GM12878 (cell line): ENCODE measurements around the gene SECTM1. TPM values are rescaled to one million over a fixed set of nuclear protein-coding genes. Genes with fewer than 3 reads are reported as not detected.
A peak's percentile ranks its signal among the peaks of the same experiment; 100 is the strongest.

ENCODE experiments used
- ATAC-seq: fragments of 200-7000 bp; cut with Tn5 transposase; 3 replicates; pipeline ENCODE4 v1.9.1; 2020; ENCODE audit warnings: mild to moderate bottlenecking, moderate library complexity
- BruUV-seq: library from RNA; stranded (reverse); fragments of 400-500 nt; replicated peaks from 2 replicates; lab custom pipeline; 2021; lab: Mats Ljungman, UMichigan
- CTCF ChIA-PET: fragments of 300-600 bp; sonication (Branson Sonifier 250); formaldehyde crosslinking; extraction: SDS; loops from one replicate; lab custom pipeline; 2021; ENCODE audit warnings: inconsistent platforms; lab: Yijun Ruan, JAX
- POLR2A ChIA-PET: fragments of 350-600 bp; formaldehyde crosslinking; extraction: SDS; loops from one replicate; lab custom pipeline; 2021; ENCODE audit warnings: inconsistent platforms; lab: Charles Lee
- RAD21 ChIA-PET: fragments of 300-600 bp; sonication (Branson Sonifier 250); formaldehyde crosslinking; loops from one replicate; lab custom pipeline; 2023; ENCODE audit warnings: antibody characterized with exemption; ENCODE audit not compliant: unreplicated experiment; lab: Charles Lee
- SMC1A ChIA-PET: fragments of 300-600 bp; sonication (Branson Sonifier 250); formaldehyde crosslinking; loops from one replicate; lab custom pipeline; 2023; ENCODE audit not compliant: unreplicated experiment, uncharacterized antibody; lab: Charles Lee
- DNase-seq: peaks from one replicate; pipeline ENCODE4 v3.0.0-alpha.2; 2011; ENCODE audit warnings: low read depth, low spot score
- FAIRE-seq: peaks from 3 replicates; lab custom pipeline; 2011; peaks lifted over from hg19 to GRCh38; lab: Jason Lieb, UNC
- H2AFZ ChIP-seq: 2 replicates; pipeline ENCODE4 v1.6.0; 2011; ENCODE audit warnings: low read depth, low read length, control low read depth; ENCODE audit not compliant: control insufficient read depth
- H3K27ac ChIP-seq: 2 replicates; pipeline ENCODE4 v1.5.1; 2011; ENCODE audit warnings: control low read depth; ENCODE audit not compliant: control insufficient read depth, insufficient read depth
- H3K27me3 ChIP-seq, 2 experiments: replicated peaks in 1 of 2; 2 replicates each; pipeline versions ENCODE4 v1.6.0 to v1.6.1; 2011; ENCODE audit warnings: low read length in 1 of 2; ENCODE audit not compliant: control insufficient read depth in 2 of 2, insufficient read depth in 2 of 2
- H3K36me3 ChIP-seq, 2 experiments: 2 replicates each; pipeline ENCODE4 v1.5.1; 2011; ENCODE audit warnings: low read length in 1 of 2; ENCODE audit not compliant: control insufficient read depth in 2 of 2, insufficient read depth in 2 of 2
- H3K4me1 ChIP-seq: 2 replicates; pipeline ENCODE4 v1.6.1; 2011; ENCODE audit warnings: mild to moderate bottlenecking, low read length, moderate library complexity, mixed read lengths; ENCODE audit not compliant: control insufficient read depth, insufficient read depth
- H3K4me2 ChIP-seq: 2 replicates; pipeline ENCODE4 v1.6.0; 2011; ENCODE audit warnings: control low read depth; ENCODE audit not compliant: control insufficient read depth, insufficient read depth
- H3K4me3 ChIP-seq: fragments of 200-600 bp; sonication (generic); 2 replicates; pipeline ENCODE4 v1.5.1; 2016
- H3K79me2 ChIP-seq: 2 replicates; pipeline ENCODE4 v1.6.0; 2011; ENCODE audit warnings: low read length; ENCODE audit not compliant: control insufficient read depth, insufficient read depth
- H3K9ac ChIP-seq: 2 replicates; pipeline ENCODE4 v1.8.0; 2011; ENCODE audit warnings: low read length, control low read depth, mixed read lengths; ENCODE audit not compliant: control insufficient read depth, insufficient read depth
- H3K9me3 ChIP-seq: replicated peaks from 3 replicates; pipeline ENCODE4 v1.5.1; 2011; ENCODE audit warnings: mild to moderate bottlenecking, low read length; ENCODE audit not compliant: control insufficient read depth, insufficient read depth
- H4K20me1 ChIP-seq: 2 replicates; pipeline ENCODE4 v1.6.0; 2011; ENCODE audit not compliant: control insufficient read depth, insufficient read depth
- CHD1 ChIP-seq: IDR thresholded peaks from 2 replicates; pipeline ENCODE4 v1.6.1; 2012; ENCODE audit warnings: low read depth, low read length, improper control_type of control experiment
- CUX1 ChIP-seq: IDR thresholded peaks from 2 replicates; pipeline ENCODE4 v1.6.1; 2012; ENCODE audit warnings: improper control_type of control experiment, low read depth, low read length; ENCODE audit not compliant: insufficient replicate concordance
- FOXM1 ChIP-seq: IDR thresholded peaks from 2 replicates; pipeline ENCODE4 v1.6.1; 2012; ENCODE audit warnings: low read depth, mild to moderate bottlenecking, inconsistent platforms, low read length, moderate library complexity
- KLF5 ChIP-seq: fragments of 450-650 bp; IDR thresholded peaks from 2 replicates; pipeline ENCODE4 v1.6.1; 2014; ENCODE audit warnings: mild to moderate bottlenecking; ENCODE audit not compliant: partially characterized antibody
- RUNX3 ChIP-seq: IDR thresholded peaks from 2 replicates; pipeline ENCODE4 v1.6.1; 2012; ENCODE audit warnings: low read length, inconsistent platforms
- SMARCA5 ChIP-seq: fragments of 450-650 bp; IDR thresholded peaks from 2 replicates; pipeline ENCODE4 v1.6.1; 2017; ENCODE audit warnings: mild to moderate bottlenecking
- SMC3 ChIP-seq: IDR thresholded peaks from 2 replicates; pipeline ENCODE4 v1.6.1; 2011; ENCODE audit warnings: low read length, improper control_type of control experiment, borderline replicate concordance
- SREBF1 ChIP-seq: IDR thresholded peaks from 2 replicates; pipeline ENCODE4 v1.6.1; 2012; ENCODE audit warnings: mild to moderate bottlenecking, low read length
- WGBS: methylation state at CpG from one replicate; pipeline ENCODE4 v1.1.6; 2016; ENCODE audit warnings: low lambda C conversion rate; ENCODE audit not compliant: insufficient replicate concordance, insufficient coverage; ENCODE audit errors: missing lambda C conversion rate; 5-methylcytosine and 5-hydroxymethylcytosine counted together
- in situ Hi-C: fragments of 300-500 bp; cut with MboI; formaldehyde crosslinking; loops from 9 replicates; pipeline ENCODE4 v1.14.3; 2018; ENCODE audit warnings: mixed read lengths
- intact Hi-C: fragments of 100-400 bp; cut with micrococcal nuclease; formaldehyde crosslinking; loops from one replicate; pipeline ENCODE4 v1.14.2; 2022; ENCODE audit not compliant: unreplicated experiment
- polyA plus RNA-seq, 11 experiments: library from polyadenylated mRNA; depleted of rRNA in 4 of 11; unstranded in 6 of 11; stranded (reverse) in 5 of 11; fragments of >200 nt; fragmentation: Nextera tagmentation in 4 of 11; fragmentation: Illumina TruSeq in 1 of 11; extraction: Ambion mirVana in 4 of 11; extraction: Trizol in 1 of 11; gene quantifications; 1 replicate in 1 of 11; 2 replicates in 10 of 11; pipeline versions ENCODE4 v1.2.1 to v1.2.3, GENCODE V29; 2011 to 2016; ENCODE audit warnings: inconsistent platforms in 2 of 11, missing spikeins in 2 of 11, low read depth in 1 of 11
- total RNA-seq, 4 experiments: library from RNA; depleted of rRNA in 3 of 4; stranded (reverse); fragments of >200 nt in 3 of 4; fragmentation: Illumina TruSeq in 1 of 4; extraction: Trizol in 1 of 4; gene quantifications; 2 replicates each; pipeline versions ENCODE4 v1.2.1 to v1.2.3, GENCODE V29; 2013 to 2021
- TF ChIP-seq, protein P1 (sequence below): IDR thresholded peaks from 2 replicates; pipeline ENCODE4 v1.6.1; 2011; ENCODE audit warnings: low read depth, low read length, improper control_type of control experiment, borderline replicate concordance
- TF ChIP-seq, protein P2 (sequence below): fragments of 450-650 bp; IDR thresholded peaks from 2 replicates; pipeline ENCODE4 v1.6.1; 2017; ENCODE audit warnings: mild to moderate bottlenecking, moderate library complexity

SECTM1 gene
- total and polyA plus RNA-seq, 10 of the 15 experiments (the other 5 are each of a cell fraction or from before 2014, with no cell fraction given), result 0.10 to 0.13 (median 0.12) TPM; not detected in 7

DNA sequence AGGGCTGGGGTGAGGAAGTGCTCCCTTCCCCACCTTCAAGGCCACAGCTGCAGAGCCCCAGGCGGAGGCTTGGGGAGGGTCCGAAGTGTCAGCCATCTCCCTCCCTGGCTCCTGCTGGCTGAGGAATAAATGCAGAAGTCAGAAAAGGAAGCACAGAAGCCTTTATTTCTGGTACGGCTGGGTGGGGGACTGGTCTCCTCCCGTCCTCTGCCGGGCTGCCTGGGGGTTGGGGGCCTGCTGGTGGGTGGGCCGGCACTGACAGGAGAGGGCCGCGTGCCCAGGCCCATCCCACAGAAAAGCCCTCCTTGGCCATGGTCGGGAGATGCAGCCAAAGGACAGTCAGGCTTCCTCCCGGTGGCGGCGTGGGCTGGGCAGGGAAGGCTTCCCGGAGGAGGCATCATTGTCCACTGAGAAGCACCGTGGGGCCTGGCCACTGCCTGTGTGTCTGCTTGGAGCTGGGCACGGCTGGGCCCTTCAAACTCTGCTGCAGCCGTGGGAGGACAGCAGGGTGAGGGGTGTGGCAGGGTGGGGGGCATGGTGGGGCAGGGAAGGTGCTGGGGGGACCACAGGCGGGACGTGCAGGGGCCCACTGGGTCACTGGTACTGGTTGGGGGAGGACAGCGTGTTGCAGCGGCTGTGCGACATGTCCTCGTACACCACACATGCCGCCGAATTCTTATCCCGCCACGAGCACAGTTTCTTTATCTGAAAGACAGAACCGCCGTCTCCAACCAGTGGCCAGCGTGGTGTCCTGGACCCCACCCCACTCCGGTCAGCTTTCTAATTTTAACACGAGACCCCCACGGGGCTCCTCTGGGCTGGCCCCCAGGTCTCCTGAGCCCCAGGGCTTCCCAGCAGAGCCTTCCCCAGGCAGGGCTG lies 18.6 kb downstream of the SECTM1 start:
- RAD21 ChIA-PET, result interaction anchor here (1.2 kb wide), 1 partner anchor 15 kb away, joined by 4 read pairs; no protein-coding TSS in a partner anchor
- in situ Hi-C loops, result no loop called here

More for the DNA sequence above, 18.6 kb downstream of the SECTM1 start:
- Histone ChIP-seq H2AFZ (no peak overlapping the region), H3K9ac (no peak overlapping the region), H3K36me3 (no peaks in the 10 kb centered on the region), H4K20me1 (no peaks in the 10 kb centered on the region), H3K4me2 (no peak overlapping the region), H3K27me3 (peaks cover 0 to 2% of the 10 kb centered on the region in 2 experiments; a peak in 2 of 4 replicates), H3K27ac (no peak overlapping the region), H3K79me2 (no peaks in the 10 kb centered on the region), H3K4me1 (no peaks in the 10 kb centered on the region), H3K4me3 (no peak overlapping the region), H3K9me3 (no peaks in the 10 kb centered on the region; the same call in 2 of the 3 replicates)
- no peak for DNase-seq
- CTCF ChIA-PET, result interaction anchor here (0.6 to 1.0 kb wide), 2 partner anchors 14 to 109 kb away, joined by 3 read pairs; no protein-coding TSS in a partner anchor
- BruUV-seq, result no TSS peak
- intact Hi-C loops, result no loop called here
- peak; percentile 15; the same call in 2 of the 3 replicates for ATAC-seq
- POLR2A ChIA-PET, result interaction anchor here (6.2 kb wide), 1 partner anchor 14 kb away, joined by 32 read pairs; no protein-coding TSS in a partner anchor
- no peak for TF ChIP-seq KLF5
- no peak for TF ChIP-seq CHD1
- no peak for TF ChIP-seq SMC3
- TF ChIP-seq RUNX3, result no peak
- TF ChIP-seq, protein P1, sequence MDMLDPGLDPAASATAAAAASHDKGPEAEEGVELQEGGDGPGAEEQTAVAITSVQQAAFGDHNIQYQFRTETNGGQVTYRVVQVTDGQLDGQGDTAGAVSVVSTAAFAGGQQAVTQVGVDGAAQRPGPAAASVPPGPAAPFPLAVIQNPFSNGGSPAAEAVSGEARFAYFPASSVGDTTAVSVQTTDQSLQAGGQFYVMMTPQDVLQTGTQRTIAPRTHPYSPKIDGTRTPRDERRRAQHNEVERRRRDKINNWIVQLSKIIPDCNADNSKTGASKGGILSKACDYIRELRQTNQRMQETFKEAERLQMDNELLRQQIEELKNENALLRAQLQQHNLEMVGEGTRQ, result no peak
- no peak for TF ChIP-seq SMARCA5
- TF ChIP-seq SREBF1, result no peak
- TF ChIP-seq CUX1, result no peak
- TF ChIP-seq, protein P2, sequence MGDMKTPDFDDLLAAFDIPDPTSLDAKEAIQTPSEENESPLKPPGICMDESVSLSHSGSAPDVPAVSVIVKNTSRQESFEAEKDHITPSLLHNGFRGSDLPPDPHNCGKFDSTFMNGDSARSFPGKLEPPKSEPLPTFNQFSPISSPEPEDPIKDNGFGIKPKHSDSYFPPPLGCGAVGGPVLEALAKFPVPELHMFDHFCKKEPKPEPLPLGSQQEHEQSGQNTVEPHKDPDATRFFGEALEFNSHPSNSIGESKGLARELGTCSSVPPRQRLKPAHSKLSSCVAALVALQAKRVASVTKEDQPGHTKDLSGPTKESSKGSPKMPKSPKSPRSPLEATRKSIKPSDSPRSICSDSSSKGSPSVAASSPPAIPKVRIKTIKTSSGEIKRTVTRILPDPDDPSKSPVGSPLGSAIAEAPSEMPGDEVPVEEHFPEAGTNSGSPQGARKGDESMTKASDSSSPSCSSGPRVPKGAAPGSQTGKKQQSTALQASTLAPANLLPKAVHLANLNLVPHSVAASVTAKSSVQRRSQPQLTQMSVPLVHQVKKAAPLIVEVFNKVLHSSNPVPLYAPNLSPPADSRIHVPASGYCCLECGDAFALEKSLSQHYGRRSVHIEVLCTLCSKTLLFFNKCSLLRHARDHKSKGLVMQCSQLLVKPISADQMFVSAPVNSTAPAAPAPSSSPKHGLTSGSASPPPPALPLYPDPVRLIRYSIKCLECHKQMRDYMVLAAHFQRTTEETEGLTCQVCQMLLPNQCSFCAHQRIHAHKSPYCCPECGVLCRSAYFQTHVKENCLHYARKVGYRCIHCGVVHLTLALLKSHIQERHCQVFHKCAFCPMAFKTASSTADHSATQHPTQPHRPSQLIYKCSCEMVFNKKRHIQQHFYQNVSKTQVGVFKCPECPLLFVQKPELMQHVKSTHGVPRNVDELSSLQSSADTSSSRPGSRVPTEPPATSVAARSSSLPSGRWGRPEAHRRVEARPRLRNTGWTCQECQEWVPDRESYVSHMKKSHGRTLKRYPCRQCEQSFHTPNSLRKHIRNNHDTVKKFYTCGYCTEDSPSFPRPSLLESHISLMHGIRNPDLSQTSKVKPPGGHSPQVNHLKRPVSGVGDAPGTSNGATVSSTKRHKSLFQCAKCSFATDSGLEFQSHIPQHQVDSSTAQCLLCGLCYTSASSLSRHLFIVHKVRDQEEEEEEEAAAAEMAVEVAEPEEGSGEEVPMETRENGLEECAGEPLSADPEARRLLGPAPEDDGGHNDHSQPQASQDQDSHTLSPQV, result no peak
- no peak for TF ChIP-seq FOXM1
- SMC1A ChIA-PET, result no interaction called here
- 40% methylated on average over 30 of the region's 32 CpGs for WGBS
- no peak for FAIRE-seq
